Measurements from ENCODE around the gene TBX18. TPM values are rescaled to one million over a fixed set of nuclear protein-coding genes. Genes with fewer than 3 reads are reported as not detected.

Gene TBX18
- total RNA-seq, 3 donors from 2014 or later = 8.8 to 20.6 (median 17.0) TPM

DNA sequence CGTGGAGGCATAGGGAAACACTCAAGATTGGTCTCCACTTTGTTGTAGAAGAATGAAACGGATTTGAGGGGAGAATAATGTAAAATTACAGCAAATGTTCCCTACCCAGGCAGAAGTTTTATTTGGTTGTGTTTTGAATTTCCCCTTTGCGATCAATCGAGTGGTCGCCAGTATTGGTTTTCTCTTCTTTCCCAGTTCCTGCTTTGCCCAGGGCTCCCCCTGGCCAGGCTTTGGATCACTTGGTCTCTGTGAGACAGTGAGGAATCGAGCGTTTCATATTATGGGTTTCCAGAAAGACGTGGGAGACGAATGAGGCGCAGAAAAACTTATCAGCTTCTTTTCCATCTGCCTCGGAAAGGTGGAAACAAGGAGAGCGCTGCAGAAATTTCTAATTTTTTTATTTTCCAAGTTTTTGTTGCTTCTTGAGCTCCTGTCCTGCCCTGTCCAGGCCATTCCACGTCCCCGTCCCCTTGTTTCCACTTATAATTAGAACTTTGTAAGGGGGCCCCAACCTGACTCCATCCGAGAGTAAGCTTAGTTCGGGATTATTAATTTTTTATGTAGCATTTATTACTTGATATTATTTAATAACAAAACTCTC, 7.5 kb upstream of the TBX18 start:
- H3K4me1 ChIP-seq = no peaks in the 10 kb centered on the region
- no peak overlapping the region for H3K27ac ChIP-seq
- intact Hi-C loops (cut with DNase I; ENCODE audit: low total_unique reads) = no loop called here
- peaks cover 0 to 84% of the 10 kb centered on the region in 2 donors for H3K27me3 ChIP-seq
- TF ChIP-seq, protein P1, sequence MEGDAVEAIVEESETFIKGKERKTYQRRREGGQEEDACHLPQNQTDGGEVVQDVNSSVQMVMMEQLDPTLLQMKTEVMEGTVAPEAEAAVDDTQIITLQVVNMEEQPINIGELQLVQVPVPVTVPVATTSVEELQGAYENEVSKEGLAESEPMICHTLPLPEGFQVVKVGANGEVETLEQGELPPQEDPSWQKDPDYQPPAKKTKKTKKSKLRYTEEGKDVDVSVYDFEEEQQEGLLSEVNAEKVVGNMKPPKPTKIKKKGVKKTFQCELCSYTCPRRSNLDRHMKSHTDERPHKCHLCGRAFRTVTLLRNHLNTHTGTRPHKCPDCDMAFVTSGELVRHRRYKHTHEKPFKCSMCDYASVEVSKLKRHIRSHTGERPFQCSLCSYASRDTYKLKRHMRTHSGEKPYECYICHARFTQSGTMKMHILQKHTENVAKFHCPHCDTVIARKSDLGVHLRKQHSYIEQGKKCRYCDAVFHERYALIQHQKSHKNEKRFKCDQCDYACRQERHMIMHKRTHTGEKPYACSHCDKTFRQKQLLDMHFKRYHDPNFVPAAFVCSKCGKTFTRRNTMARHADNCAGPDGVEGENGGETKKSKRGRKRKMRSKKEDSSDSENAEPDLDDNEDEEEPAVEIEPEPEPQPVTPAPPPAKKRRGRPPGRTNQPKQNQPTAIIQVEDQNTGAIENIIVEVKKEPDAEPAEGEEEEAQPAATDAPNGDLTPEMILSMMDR (IDR thresholded peaks at IDR 0.05) = no peak
- TF ChIP-seq POLR2AphosphoS5 (IDR thresholded peaks at IDR 0.05) (no peak), POLR2A (IDR thresholded peaks at IDR 0.05) (no peak)
- no peaks in the 10 kb centered on the region for H3K36me3 ChIP-seq
- no peaks in the 10 kb centered on the region for H3K9me3 ChIP-seq
- H3K4me3 ChIP-seq = no peak overlapping the region
- DNase-seq (ENCODE audit: low spot score in 2 of 2) = no peak

DNA sequence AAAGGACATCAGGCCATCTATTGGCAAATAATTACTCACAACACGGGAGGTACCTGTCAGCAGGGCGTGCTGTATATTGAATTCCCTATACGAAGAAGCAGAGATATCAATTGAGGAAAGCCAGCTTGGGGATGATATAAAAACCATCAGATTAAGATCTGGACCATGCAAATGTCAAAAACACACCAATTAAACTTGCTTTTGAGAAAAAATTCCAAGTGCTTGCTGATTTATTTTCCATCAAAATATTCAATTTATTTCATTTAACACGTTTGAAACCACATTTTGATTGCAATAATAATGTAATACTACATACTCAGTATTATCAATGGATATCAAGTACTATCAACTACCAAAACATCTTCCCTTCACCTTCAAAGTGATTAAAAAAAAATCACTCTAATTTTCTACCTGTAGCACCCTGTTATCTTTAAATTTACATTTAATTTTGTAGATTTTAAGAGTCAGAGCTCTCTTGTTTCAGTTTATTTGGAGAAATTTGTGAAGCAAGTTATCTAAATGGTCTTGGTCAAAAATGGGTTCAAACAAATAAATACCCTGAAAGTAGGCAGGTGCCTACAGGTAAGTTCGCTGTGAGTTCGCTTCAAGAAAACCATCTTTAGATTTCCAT, 6.8 kb upstream of the TBX18 start:
- no peak for TF ChIP-seq POLR2AphosphoS5 (IDR thresholded peaks at IDR 0.05)
- TF ChIP-seq, protein P1 (IDR thresholded peaks at IDR 0.05) = no peak
- TF ChIP-seq POLR2A (IDR thresholded peaks at IDR 0.05) = no peak
- no peak for DNase-seq (ENCODE audit: low spot score in 2 of 2)
- intact Hi-C loops (cut with DNase I; ENCODE audit: low total_unique reads) = no loop called here
- H3K4me1 ChIP-seq = no peaks in the 10 kb centered on the region
- H3K27me3 ChIP-seq = peaks cover 0 to 89% of the 10 kb centered on the region in 2 donors
- H3K27ac ChIP-seq = no peak overlapping the region
- H3K4me3 ChIP-seq = no peak overlapping the region
- no peaks in the 10 kb centered on the region for H3K36me3 ChIP-seq
- no peaks in the 10 kb centered on the region for H3K9me3 ChIP-seq

DNA sequence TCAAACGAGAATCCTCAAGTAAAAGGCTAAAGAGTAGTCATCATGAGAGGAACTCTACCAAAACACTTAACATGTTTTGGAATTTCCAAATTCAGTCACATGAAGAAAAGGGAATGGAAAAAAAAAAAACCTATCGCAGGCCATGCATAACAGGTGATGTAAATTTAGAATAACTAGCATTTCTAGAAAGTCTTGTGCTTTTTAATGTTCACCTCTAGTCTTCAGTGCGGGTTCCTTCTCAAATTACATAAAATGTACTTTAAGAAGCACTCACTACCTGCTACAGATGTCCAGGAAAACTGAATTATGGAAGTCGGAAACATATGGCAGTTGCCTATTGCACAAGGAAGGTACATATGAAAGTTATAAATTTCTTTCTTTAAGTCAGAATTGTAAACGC, 6.1 kb upstream of the TBX18 start:
- DNase-seq (ENCODE audit: low spot score in 2 of 2) = no peak
- H3K4me1 ChIP-seq = no peaks in the 10 kb centered on the region
- H3K36me3 ChIP-seq = no peaks in the 10 kb centered on the region
- H3K9me3 ChIP-seq = no peaks in the 10 kb centered on the region
- H3K27me3 ChIP-seq = peaks cover 0 to 91% of the 10 kb centered on the region in 2 donors
- TF ChIP-seq POLR2A (IDR thresholded peaks at IDR 0.05) = no peak
- no peak for TF ChIP-seq POLR2AphosphoS5 (IDR thresholded peaks at IDR 0.05)
- TF ChIP-seq, protein P1 (IDR thresholded peaks at IDR 0.05) = no peak
- no peak overlapping the region for H3K27ac ChIP-seq
- H3K4me3 ChIP-seq = no peak overlapping the region
- intact Hi-C loops (cut with DNase I; ENCODE audit: low total_unique reads) = no loop called here

DNA sequence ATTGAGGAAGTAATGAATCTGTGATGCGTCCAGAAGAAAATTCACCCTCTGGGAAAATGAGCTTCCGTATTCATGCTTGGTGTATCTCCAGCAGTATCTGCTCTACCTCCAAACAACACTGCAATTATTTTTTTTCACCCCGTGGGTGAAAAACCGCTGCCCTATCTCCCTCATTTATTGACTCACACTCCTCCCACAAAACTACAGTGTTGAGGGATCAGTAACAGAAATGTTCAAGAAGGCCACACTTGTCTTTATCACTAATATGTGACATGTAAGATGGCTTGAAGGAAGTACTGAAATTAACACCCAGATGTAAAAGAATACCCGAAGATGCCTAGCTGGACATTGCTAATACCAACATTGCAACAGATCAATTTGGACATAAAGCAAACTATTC, 4.9 kb upstream of the TBX18 start:
- Histone ChIP-seq H3K9me3 (no peaks in the 10 kb centered on the region), H3K27ac (peak overlapping the region in 1 of 2 donors; percentile 30), H3K36me3 (no peaks in the 10 kb centered on the region), H3K27me3 (peaks cover 0 to 89% of the 10 kb centered on the region in 2 donors), H3K4me1 (no peaks in the 10 kb centered on the region), H3K4me3 (no peak overlapping the region)
- no peak for DNase-seq (ENCODE audit: low spot score in 2 of 2)
- intact Hi-C loops (cut with DNase I; ENCODE audit: low total_unique reads) = no loop called here
- TF ChIP-seq, protein P1 (IDR thresholded peaks at IDR 0.05) = no peak
- TF ChIP-seq POLR2AphosphoS5 (IDR thresholded peaks at IDR 0.05) (no peak), POLR2A (IDR thresholded peaks at IDR 0.05) (no peak)

DNA sequence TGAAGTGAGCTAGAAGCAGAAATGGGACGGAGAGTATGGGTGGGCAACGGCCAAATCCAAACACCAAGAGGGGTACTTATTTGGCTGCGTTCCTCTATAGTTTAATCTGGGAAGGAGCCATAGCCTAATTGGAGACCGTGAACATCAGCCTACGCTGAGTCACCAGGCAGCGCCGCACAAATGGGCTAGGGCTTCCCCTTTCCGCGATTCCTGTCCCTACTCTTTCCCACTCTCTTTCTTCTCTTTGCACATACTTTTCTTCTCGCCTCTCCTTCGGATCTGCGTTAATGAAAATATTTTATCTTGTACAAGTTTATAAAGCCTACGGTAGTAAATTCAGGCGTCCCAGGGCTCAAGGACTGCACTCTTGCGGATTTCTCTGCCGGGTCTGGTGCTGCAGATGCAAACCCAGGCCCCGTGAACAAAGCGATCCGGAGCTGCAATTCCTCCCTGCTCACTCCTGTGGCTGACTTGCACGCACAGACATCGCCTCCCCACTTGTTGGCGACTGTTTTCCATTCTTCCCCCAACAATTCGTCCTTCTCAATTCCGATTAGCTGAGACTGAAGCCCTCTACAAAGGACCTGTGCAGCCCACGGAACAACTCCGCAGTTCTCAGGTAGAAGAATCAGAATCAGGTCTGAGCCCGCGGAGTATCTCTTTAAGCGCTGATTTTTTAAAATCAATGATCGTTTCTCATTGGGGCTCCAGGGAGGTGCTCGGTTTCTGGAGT, 4.2 kb upstream of the TBX18 start:
- TF ChIP-seq POLR2AphosphoS5 (IDR thresholded peaks at IDR 0.05) (no peak), POLR2A (IDR thresholded peaks at IDR 0.05) (no peak)
- TF ChIP-seq, protein P1 (IDR thresholded peaks at IDR 0.05) = no peak
- no peaks in the 10 kb centered on the region for H3K36me3 ChIP-seq
- intact Hi-C loops (cut with DNase I; ENCODE audit: low total_unique reads) = no loop called here
- H3K9me3 ChIP-seq = no peaks in the 10 kb centered on the region
- no peaks in the 10 kb centered on the region for H3K4me1 ChIP-seq
- peaks cover 0 to 89% of the 10 kb centered on the region in 2 donors for H3K27me3 ChIP-seq
- DNase-seq (ENCODE audit: low spot score in 2 of 2) = no peak
- peak overlapping the region in 1 of 2 donors; percentile 34 for H3K27ac ChIP-seq
- peak overlapping the region in 2 of 3 donors; percentile 19 to 40 for H3K4me3 ChIP-seq

Data from breast epithelium (tissue), 4 donors.